Measurements from ENCODE around the gene CAMK1G. TPM values are rescaled to one million over a fixed set of nuclear protein-coding genes. Genes with fewer than 3 reads are reported as not detected.
A peak's percentile ranks its signal among the peaks of the same experiment; 100 is the strongest.

CAMK1G gene
- total RNA-seq (under 1 TPM in 3 of 10 donors, not detected in 7; 0.11 to 0.71 (median 0.21) TPM), polyA plus RNA-seq (not detected)
- long read RNA-seq, donor 1, result 0 reads
- long read RNA-seq, donor 2, result 0 reads
- long read RNA-seq, donor 3, result 0 reads

GRCh38 chr1:209583408-209583807 is at the start of gene CAMK1G:
Gene CAMK1G (plus strand): TSS chr1:209583714. CDS start chr1:209594984, 11,270 bp downstream.
- Histone ChIP-seq H3K36me3 (no peaks in the 10 kb centered on the region), H3K4me3 (no peak within 1 kb of the TSS), H3K27me3 (peaks cover 0 to 62% (median 39%) of the 10 kb centered on the region in 7 donors), H3K4me1 (peaks cover 0 to 12% (median 10%) of the 10 kb centered on the region in 9 donors), H3K9me3 (no peaks in the 10 kb centered on the region), H3K27ac (no peak within 1 kb of the TSS)
- DNase-seq (no peak), ATAC-seq (peak in 2 of 8 donors; percentile 19 to 46)
- TF ChIP-seq CTCF (IDR thresholded peaks at IDR 0.05), result no peak
- intact Hi-C loops (cut with DNase I), result loop anchor here in 1 of 10 donors (5.0 kb wide), 1 partner anchor 109 kb away; no protein-coding TSS in a partner anchor
- 31 to 37% methylated on average over 6 of the region's 6 CpGs for WGBS, 2 donors

GRCh38 chr1:209534496-209535250 is 48.8 kb upstream of the CAMK1G start:
- ATAC-seq, result no peak
- Histone ChIP-seq H3K4me3 (no peak overlapping the region), H3K4me1 (no peaks in the 10 kb centered on the region), H3K27me3 (peaks cover 0 to 53% (median 20%) of the 10 kb centered on the region in 7 donors), H3K36me3 (no peaks in the 10 kb centered on the region), H3K9me3 (no peaks in the 10 kb centered on the region), H3K27ac (no peak overlapping the region)
- DNase-seq, result no peak
- intact Hi-C loops (cut with DNase I), result no loop called here
- WGBS, 2 donors, result 71 to 75% methylated on average over 8 of the region's 8 CpGs
- no peak for TF ChIP-seq CTCF (IDR thresholded peaks at IDR 0.05)

GRCh38 chr1:209536843-209537242 is 46.7 kb upstream of the CAMK1G start:
- Histone ChIP-seq H3K27me3 (peaks cover 0 to 51% (median 20%) of the 10 kb centered on the region in 7 donors), H3K4me1 (no peaks in the 10 kb centered on the region), H3K27ac (no peak overlapping the region), H3K36me3 (no peaks in the 10 kb centered on the region), H3K9me3 (no peaks in the 10 kb centered on the region), H3K4me3 (no peak overlapping the region)
- WGBS, 2 donors, result 47 to 51% methylated on average over 2 of the region's 2 CpGs
- intact Hi-C loops (cut with DNase I), result no loop called here
- ATAC-seq, result no peak
- TF ChIP-seq CTCF (IDR thresholded peaks at IDR 0.05), result no peak
- DNase-seq, result no peak

- Histone ChIP-seq H3K9me3 (no peaks in the 10 kb centered on the region), H3K4me1 (no peaks in the 10 kb centered on the region), H3K36me3 (no peaks in the 10 kb centered on the region), H3K27ac (no peak overlapping the region), H3K27me3 (peaks cover 0 to 48% (median 20%) of the 10 kb centered on the region in 7 donors), H3K4me3 (no peak overlapping the region)
- intact Hi-C loops (cut with DNase I), result no loop called here
- DNase-seq, result no peak
- no peak for ATAC-seq
- 76 to 83% methylated on average over 1 of the region's 1 CpG for WGBS, 2 donors
- no peak for TF ChIP-seq CTCF (IDR thresholded peaks at IDR 0.05)
Observed at GRCh38 chr1:209537336-209538114, 46.0 kb upstream of the CAMK1G start.

Data from heart right ventricle (tissue), 16 donors.